B cell (primary cell): Measurements from ENCODE around the gene IL10RA.
"Not testable (repeated sequence)": the region's sequence is repeated elsewhere in the genome, so short reads cannot be mapped to it uniquely, and the experiment has no call there.

ENCODE experiments used
- EZH2 ChIP-seq: IDR thresholded peaks from 2 replicates; pipeline ENCODE4 v1.6.1; 2012; ENCODE audit warnings: borderline replicate concordance, low read depth, mild to moderate bottlenecking, moderate library complexity, low read length; ENCODE audit not compliant: insufficient read depth, poor library complexity, severe bottlenecking
- TF ChIP-seq, protein P1 (sequence below): fragments of 200-600 bp; IDR thresholded peaks from one replicate; pipeline ENCODE4 v1.8.0; 2022; ENCODE audit warnings: antibody characterized with exemption, mild to moderate bottlenecking

DNA sequence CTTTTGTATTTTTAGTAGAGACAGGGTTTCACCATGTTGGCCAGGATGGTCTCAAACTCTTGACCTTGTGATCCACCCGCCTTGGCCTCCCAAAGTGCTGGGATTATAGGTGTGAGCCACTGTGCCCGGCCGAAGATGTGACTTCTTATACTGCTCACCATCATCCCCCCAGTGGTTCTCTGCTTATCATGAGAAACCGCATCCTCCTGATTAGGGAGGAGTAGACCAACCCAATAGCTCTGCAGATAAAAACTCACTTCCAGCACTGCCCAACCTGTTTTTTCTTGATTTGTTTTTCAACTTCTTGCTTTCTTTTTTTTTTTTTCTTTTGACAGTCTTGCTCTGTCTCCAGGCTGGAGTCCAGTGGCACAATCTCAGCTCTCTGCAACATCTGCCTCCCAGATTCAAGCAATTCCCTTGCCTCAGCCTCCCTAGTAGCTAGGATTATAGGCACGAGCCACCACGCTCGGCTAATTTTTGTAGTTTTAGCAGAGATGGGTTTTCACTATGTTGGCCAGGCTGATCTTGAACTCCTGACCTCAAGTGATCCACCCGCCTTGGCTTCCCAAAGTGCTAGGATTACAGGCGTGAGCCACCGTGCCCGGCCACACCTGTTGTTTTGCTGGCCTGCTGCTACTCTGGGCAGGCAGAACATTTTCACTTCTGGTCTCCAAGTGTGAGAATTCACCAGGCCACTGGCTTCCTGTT lies 21.5 kb downstream of the IL10RA start:
- TF ChIP-seq, protein P1, sequence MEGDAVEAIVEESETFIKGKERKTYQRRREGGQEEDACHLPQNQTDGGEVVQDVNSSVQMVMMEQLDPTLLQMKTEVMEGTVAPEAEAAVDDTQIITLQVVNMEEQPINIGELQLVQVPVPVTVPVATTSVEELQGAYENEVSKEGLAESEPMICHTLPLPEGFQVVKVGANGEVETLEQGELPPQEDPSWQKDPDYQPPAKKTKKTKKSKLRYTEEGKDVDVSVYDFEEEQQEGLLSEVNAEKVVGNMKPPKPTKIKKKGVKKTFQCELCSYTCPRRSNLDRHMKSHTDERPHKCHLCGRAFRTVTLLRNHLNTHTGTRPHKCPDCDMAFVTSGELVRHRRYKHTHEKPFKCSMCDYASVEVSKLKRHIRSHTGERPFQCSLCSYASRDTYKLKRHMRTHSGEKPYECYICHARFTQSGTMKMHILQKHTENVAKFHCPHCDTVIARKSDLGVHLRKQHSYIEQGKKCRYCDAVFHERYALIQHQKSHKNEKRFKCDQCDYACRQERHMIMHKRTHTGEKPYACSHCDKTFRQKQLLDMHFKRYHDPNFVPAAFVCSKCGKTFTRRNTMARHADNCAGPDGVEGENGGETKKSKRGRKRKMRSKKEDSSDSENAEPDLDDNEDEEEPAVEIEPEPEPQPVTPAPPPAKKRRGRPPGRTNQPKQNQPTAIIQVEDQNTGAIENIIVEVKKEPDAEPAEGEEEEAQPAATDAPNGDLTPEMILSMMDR: not testable (repeated sequence)
- TF ChIP-seq EZH2: not testable (repeated sequence)
